GM12864 (cell line): ENCODE results near the gene KCNQ5.

Experiments
- DNase-seq: peaks from one replicate; pipeline ENCODE4 v3.0.0-alpha.2; 2011; ENCODE audit warnings: low read depth
- H3K4me3 ChIP-seq: 2 replicates; pipeline ENCODE4 v1.5.1; 2011; ENCODE audit warnings: mild to moderate bottlenecking, low read depth, low read length, control low read depth
- CTCF ChIP-seq: IDR thresholded peaks from 2 replicates; pipeline ENCODE4 v1.5.1; 2011; ENCODE audit warnings: low read depth, mild to moderate bottlenecking, moderate library complexity, low read length, control low read depth, inconsistent platforms; ENCODE audit errors: missing control alignments

KCNQ5 gene

GRCh38 chr6:72616406-72617015, 5.4 kb upstream of the KCNQ5 start:
- peak; percentile 62 for TF ChIP-seq CTCF
- H3K4me3 ChIP-seq: no peak overlapping the region
- DNase-seq: no peak

DNA sequence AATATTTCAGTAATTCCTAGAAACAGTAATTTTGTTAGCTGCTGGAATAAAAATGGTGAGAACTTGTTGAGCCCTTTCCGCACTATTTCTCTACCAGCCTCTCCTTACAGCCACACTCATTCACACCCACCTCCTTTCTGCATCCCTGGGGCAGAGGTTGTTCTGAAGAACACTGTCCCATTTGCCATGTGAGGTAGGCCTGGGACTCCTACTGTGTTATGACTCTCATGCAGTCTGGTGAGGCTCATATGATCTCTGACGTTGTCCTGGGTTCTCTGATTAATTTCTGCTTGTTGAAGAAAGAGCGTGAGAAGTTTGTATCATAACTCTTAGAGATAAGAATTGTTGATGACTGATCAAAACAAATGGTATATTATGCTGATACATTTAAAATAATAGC, 4.1 kb upstream of the KCNQ5 start:
- no peak overlapping the region for H3K4me3 ChIP-seq
- no peak for DNase-seq
- TF ChIP-seq CTCF: no peak

DNA sequence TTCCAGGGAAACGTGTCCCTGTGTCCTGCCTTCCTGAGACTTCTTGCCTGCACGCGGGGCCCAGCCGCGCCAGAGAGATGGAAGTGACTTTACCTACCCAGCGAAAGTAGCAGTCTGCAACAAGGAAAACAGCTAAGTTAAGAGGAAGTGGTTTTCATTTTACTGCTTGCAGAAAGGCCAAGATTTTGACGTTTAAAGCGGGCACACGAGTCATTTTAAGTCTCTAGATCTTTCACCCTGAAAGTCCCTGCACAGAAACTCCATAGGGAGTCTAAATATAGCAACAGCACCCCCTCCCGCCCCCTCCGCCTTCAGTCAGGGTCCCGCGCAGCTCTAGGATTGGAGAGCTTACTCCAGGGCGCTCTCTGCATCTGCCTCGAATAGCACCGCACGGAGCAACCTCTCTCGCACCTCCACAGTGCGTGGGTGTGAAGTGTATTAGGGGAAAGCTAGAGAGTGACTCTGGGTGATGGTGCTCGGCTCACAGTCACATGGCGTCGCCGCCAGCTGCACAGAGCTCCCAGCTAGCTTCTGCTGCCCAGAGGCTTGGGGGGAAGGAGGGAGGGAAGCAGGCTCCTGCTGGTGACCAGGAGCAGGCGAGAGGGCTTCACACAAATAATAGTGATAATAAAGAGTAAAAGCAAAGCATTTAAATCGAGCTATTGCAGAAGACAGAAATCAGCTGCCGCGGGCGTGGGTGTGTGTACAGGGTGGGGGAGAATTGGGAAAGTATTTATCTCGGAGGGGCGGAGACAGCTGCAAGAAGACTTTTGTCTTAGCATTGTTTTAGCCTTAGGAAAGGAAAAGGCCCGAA, 1.8 kb upstream of the KCNQ5 start:
- peak; percentile 73 for DNase-seq
- TF ChIP-seq CTCF: no peak
- H3K4me3 ChIP-seq: peak overlapping the region; percentile 64

GRCh38 chr6:72620871-72621290, 983 bp upstream of the KCNQ5 start:
- TF ChIP-seq CTCF: no peak
- peak overlapping the region; percentile 64 for H3K4me3 ChIP-seq
- no peak for DNase-seq

DNA sequence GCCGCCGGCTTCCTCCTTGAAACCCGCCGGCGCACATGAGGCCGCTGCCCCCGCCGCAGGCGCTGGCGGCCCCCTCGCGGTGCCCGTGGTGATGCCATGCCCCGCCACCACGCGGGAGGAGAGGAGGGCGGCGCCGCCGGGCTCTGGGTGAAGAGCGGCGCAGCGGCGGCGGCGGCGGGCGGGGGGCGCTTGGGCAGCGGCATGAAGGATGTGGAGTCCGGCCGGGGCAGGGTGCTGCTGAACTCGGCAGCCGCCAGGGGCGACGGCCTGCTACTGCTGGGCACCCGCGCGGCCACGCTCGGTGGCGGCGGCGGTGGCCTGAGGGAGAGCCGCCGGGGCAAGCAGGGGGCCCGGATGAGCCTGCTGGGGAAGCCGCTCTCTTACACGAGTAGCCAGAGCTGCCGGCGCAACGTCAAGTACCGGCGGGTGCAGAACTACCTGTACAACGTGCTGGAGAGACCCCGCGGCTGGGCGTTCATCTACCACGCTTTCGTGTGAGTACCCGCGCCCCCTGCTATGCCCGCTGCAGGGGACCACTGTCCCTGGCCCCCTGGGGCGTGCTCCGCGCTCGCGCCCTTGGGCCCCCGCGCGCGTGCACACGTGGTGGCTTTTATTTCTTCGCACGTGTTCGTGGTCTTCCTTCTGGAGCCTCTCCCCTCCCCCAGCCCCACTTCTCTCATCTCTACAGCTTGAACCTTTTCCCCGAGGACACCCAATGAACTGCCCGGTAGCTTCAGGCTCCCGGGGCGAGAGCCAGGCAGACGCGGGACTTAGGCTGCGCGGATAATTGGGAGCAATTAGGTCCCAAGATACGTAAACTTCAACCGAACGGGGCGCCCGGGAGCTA, 453 bp downstream of the KCNQ5 start:
- no peak for DNase-seq
- peak overlapping the region; percentile 64 for H3K4me3 ChIP-seq
- peak; percentile 30 for TF ChIP-seq CTCF

- DNase-seq: no peak
- peak overlapping the region; percentile 64; the same call in 1 of the 2 replicates for H3K4me3 ChIP-seq
- no peak for TF ChIP-seq CTCF
Observed at GRCh38 chr6:72623808-72624207, 1.9 kb downstream of the KCNQ5 start.
